Measurements from ENCODE around the gene LRPPRC. TPM values are rescaled to one million over a fixed set of nuclear protein-coding genes. Genes with fewer than 3 reads are reported as not detected.

LRPPRC gene
- total and polyA plus RNA-seq, 9 of the 15 experiments (the other 6 are each of a cell fraction or from before 2014, with no cell fraction given): 41.5 to 214 (median 138) TPM

- intact Hi-C loops (cut with micrococcal nuclease): no loop called here
- TF ChIP-seq SRSF9 (IDR thresholded peaks at IDR 0.05; ENCODE audit: borderline replicate concordance, low read depth, low read length): no peak
- TF ChIP-seq BCLAF1 (IDR thresholded peaks at IDR 0.05; ENCODE audit: borderline replicate concordance in 1 of 2, control insufficient read depth in 1 of 2, low read depth in 2 of 2, low read length in 1 of 2): no peak
- TF ChIP-seq HBP1 (CRISPR knock-in tag; IDR thresholded peaks at IDR 0.05): no peak
- TF ChIP-seq, protein P1, sequence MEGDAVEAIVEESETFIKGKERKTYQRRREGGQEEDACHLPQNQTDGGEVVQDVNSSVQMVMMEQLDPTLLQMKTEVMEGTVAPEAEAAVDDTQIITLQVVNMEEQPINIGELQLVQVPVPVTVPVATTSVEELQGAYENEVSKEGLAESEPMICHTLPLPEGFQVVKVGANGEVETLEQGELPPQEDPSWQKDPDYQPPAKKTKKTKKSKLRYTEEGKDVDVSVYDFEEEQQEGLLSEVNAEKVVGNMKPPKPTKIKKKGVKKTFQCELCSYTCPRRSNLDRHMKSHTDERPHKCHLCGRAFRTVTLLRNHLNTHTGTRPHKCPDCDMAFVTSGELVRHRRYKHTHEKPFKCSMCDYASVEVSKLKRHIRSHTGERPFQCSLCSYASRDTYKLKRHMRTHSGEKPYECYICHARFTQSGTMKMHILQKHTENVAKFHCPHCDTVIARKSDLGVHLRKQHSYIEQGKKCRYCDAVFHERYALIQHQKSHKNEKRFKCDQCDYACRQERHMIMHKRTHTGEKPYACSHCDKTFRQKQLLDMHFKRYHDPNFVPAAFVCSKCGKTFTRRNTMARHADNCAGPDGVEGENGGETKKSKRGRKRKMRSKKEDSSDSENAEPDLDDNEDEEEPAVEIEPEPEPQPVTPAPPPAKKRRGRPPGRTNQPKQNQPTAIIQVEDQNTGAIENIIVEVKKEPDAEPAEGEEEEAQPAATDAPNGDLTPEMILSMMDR (IDR thresholded peaks at IDR 0.05 in 2 of 3, conservative IDR thresholded peaks at IDR 0.05 in 1 of 3; ENCODE audit: insufficient read depth in 2 of 3, low read depth in 1 of 3, low read length in 3 of 3): peak; percentile 8 to 44 (median 21); a peak in 2 of 6 replicates
- TF ChIP-seq DLX4 (CRISPR knock-in tag; IDR thresholded peaks at IDR 0.05): no peak
- 0 out of 2 replicates have a peak, but pooled peaks have one; percentile 42 for TF ChIP-seq ATF3 (IDR thresholded peaks at IDR 0.05)
- no peak for TF ChIP-seq ATF3 (CRISPR knock-in tag; conservative IDR thresholded peaks at IDR 0.05)
- TF ChIP-seq NR2F6 (CRISPR knock-in tag; IDR thresholded peaks at IDR 0.05): no peak
- TF ChIP-seq THAP7 (CRISPR knock-in tag; IDR thresholded peaks at IDR 0.05): no peak
Observed at GRCh38 chr2:43898134-43898837, 97.5 kb downstream of the LRPPRC start.

More at GRCh38 chr2:43898134-43898837, 97.5 kb downstream of the LRPPRC start:
- BruUV-seq (replicated peaks): no TSS peak
- Histone ChIP-seq H3K79me2 (ENCODE audit: control insufficient read depth, insufficient read depth, low read length) (no peaks in the 10 kb centered on the region), H3K9ac (ENCODE audit: insufficient read depth in 1 of 2, low read depth in 2 of 2, low read length in 2 of 2) (no peak overlapping the region), H3K27me3 (ENCODE audit: control insufficient read depth in 2 of 2, insufficient read depth in 2 of 2, low read length in 2 of 2) (no peaks in the 10 kb centered on the region), H3K4me1 (replicated peaks in 1 of 2; ENCODE audit: control insufficient read depth in 2 of 2, insufficient read depth in 2 of 2, low read length in 2 of 2) (no peaks in the 10 kb centered on the region; a peak in 2 of 5 replicates), H3K36me3 (ENCODE audit: control insufficient read depth, insufficient read depth, low read length) (peaks cover 96% of the 10 kb centered on the region), H4K20me1 (replicated peaks; ENCODE audit: control insufficient read depth, insufficient read depth, low read length) (no peaks in the 10 kb centered on the region), H3K4me3 (no peak overlapping the region), H3K4me2 (ENCODE audit: insufficient read depth, low read length) (no peak overlapping the region), H3K27ac (ENCODE audit: extremely low read depth, low read depth, low read length) (no peak overlapping the region), H2AFZ (ENCODE audit: low read depth, low read length) (no peak overlapping the region), H3K9me1 (ENCODE audit: control insufficient read depth, insufficient read depth, low read length) (no peaks in the 10 kb centered on the region), H3K9me3 (replicated peaks; ENCODE audit: control insufficient read depth, insufficient read depth, low read depth, low read length) (no peaks in the 10 kb centered on the region)
- FAIRE-seq (no peak), ATAC-seq (peak; percentile 53; the same call in 2 of the 3 replicates), DNase-seq (ENCODE audit: extremely low read depth in 1 of 4, low spot score in 3 of 4) (peak in 3 of 4 experiments; percentile 14 to 47 (median 43))
- ChIA-PET POLR2A (interaction anchor here (0.8 kb wide), 1 partner anchor 40 kb away, joined by 3 read pairs; no protein-coding TSS in a partner anchor), CTCF (ENCODE audit: low intra/inter-chr PET ratio) (no interaction called here)
- 96% methylated on average over 11 of the region's 11 CpGs for WGBS (ENCODE audit: insufficient coverage, low coverage, missing lambda C conversion rate)
- in situ Hi-C loops (cut with MboI): no loop called here

Measured in K562 (cell line).